Gastrocnemius medialis (tissue), 4 donors: ENCODE data around the gene ADAMTS8.

Experiments used
- CTCF ChIP-seq, 5 experiments: fragments of 450-650 bp in 3 of 5; fragments of 200-600 bp in 2 of 5; sonication (generic) in 2 of 5; IDR thresholded peaks in 4 of 5; conservative IDR thresholded peaks in 1 of 5; 1 replicate in 4 of 5; 2 replicates in 1 of 5; pipeline ENCODE4 v1.5.1; 2016 to 2019; ENCODE audit warnings: antibody characterized with exemption in 5 of 5, mild to moderate bottlenecking in 3 of 5, moderate library complexity in 3 of 5
- POLR2A ChIP-seq, 2 donors: fragments of 450-650 bp; IDR thresholded peaks; one replicate each; pipeline ENCODE4 v1.6.1; 2017; ENCODE audit warnings: antibody characterized with exemption in 2 of 2, mild to moderate bottlenecking in 2 of 2, moderate library complexity in 2 of 2

DNA sequence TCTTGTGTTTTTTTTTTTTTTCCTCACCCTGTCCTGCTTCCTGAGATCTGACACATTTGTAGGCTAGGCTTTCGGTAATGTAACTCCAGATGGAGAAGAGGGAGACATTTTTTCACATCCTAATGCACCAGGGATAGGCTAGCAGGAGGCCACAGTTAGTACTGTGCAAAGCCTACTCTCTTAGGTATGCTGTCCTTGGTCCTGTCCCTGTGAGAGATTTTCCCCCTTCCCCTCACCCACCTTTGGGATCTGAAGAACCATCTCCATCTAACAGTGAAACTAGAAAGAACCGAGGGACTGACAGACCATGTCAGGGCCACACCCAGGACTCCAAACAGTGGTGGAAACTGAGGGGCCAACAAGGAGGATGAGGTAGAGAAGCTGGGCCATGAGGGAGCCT lies 29.2 kb downstream of the ADAMTS8 start:
- TF ChIP-seq CTCF (IDR thresholded peaks at IDR 0.05 in 4 of 5, conservative IDR thresholded peaks at IDR 0.05 in 1 of 5) (no peak), POLR2A (IDR thresholded peaks at IDR 0.05) (no peak)
